Omental fat pad (tissue), 4 donors: Measurements from ENCODE around the gene ISCU. TPM values are rescaled to one million over a fixed set of nuclear protein-coding genes. Genes with fewer than 3 reads are reported as not detected.

Experiments used
- ATAC-seq: fragments of 150-250 bp; one replicate; pipeline ENCODE4 v1.9.1; 2016; ENCODE audit warnings: mild to moderate bottlenecking, moderate library complexity; ENCODE audit not compliant: low FRiP score
- DNase-seq: peaks from one replicate; pipeline ENCODE4 v3.0.0-alpha.2; 2019; ENCODE audit warnings: low spot score
- CTCF ChIP-seq, 3 donors: fragments of 450-650 bp; IDR thresholded peaks; one replicate each; pipeline ENCODE4 v1.5.1; 2016 to 2017; ENCODE audit warnings: antibody characterized with exemption in 3 of 3, mild to moderate bottlenecking in 3 of 3, moderate library complexity in 2 of 3
- total RNA-seq, 4 donors: library from RNA; depleted of rRNA; stranded (reverse); fragments of >200 nt; gene quantifications; one replicate each; pipeline ENCODE4 v1.1.0, GENCODE V29; 2016

The ISCU gene
- total RNA-seq, 4 donors from 2014 or later: 148 to 260 (median 187) TPM

- ATAC-seq (no peak), DNase-seq (no peak)
- TF ChIP-seq CTCF (IDR thresholded peaks at IDR 0.05): no peak
These were observed 41.3 kb downstream of the ISCU start for GRCh38 chr12:108603743-108604142.

- DNase-seq (no peak), ATAC-seq (no peak)
- TF ChIP-seq CTCF (IDR thresholded peaks at IDR 0.05): no peak
These were observed 42.0 kb downstream of the ISCU start for GRCh38 chr12:108604208-108604941.

GRCh38 chr12:108605000-108605689 lies 42.7 kb downstream of the ISCU start:
- ATAC-seq (no peak), DNase-seq (no peak)
- TF ChIP-seq CTCF (IDR thresholded peaks at IDR 0.05): no peak

- DNase-seq: no peak
- no peak for TF ChIP-seq CTCF (IDR thresholded peaks at IDR 0.05)
- ATAC-seq: no peak
These were observed 43.5 kb downstream of the ISCU start for GRCh38 chr12:108605690-108606406.

- DNase-seq (no peak), ATAC-seq (no peak)
- no peak for TF ChIP-seq CTCF (IDR thresholded peaks at IDR 0.05)
These were observed 44.1 kb downstream of the ISCU start for GRCh38 chr12:108606492-108606891.

- no peak for TF ChIP-seq CTCF (IDR thresholded peaks at IDR 0.05)
- DNase-seq (no peak), ATAC-seq (no peak)
These were observed 45.7 kb downstream of the ISCU start for GRCh38 chr12:108607981-108608600.
